Smooth muscle cell (in vitro differentiated cells): ENCODE measurements around the gene WRNIP1. TPM values are rescaled to one million over a fixed set of nuclear protein-coding genes. Genes with fewer than 3 reads are reported as not detected.

Experiments
- DNase-seq: peaks from one replicate; lab custom pipeline; 2025; ENCODE audit not compliant: unreplicated experiment; lab: John Stamatoyannopoulos, UW
- H2AFZ ChIP-seq: fragments of 200-600 bp; sonication (generic); 2 replicates; pipeline ENCODE4 v1.6.0; 2016; ENCODE audit warnings: antibody characterized with exemption, low read depth, mild to moderate bottlenecking
- H3F3A ChIP-seq: fragments of 200-600 bp; sonication (generic); 2 replicates; pipeline ENCODE4 v1.6.0; 2017; ENCODE audit warnings: antibody characterized with exemption, low read depth
- H3K27ac ChIP-seq: fragments of 200-600 bp; sonication (generic); 2 replicates; pipeline ENCODE4 v1.5.1; 2016; ENCODE audit warnings: low read depth, mild to moderate bottlenecking
- H3K27me3 ChIP-seq: fragments of 200-600 bp; sonication (generic); 2 replicates; pipeline ENCODE4 v1.6.1; 2016; ENCODE audit warnings: low read depth, mild to moderate bottlenecking
- H3K36me3 ChIP-seq: fragments of 200-600 bp; sonication (generic); 2 replicates; pipeline ENCODE4 v1.5.1; 2016; ENCODE audit warnings: low read depth
- H3K4me1 ChIP-seq: fragments of 200-600 bp; sonication (generic); 2 replicates; pipeline ENCODE4 v1.5.1; 2016; ENCODE audit warnings: low read depth
- H3K4me2 ChIP-seq: fragments of 200-600 bp; sonication (generic); 2 replicates; pipeline ENCODE4 v1.6.0; 2016; ENCODE audit warnings: mild to moderate bottlenecking
- H3K4me3 ChIP-seq: fragments of 200-600 bp; sonication (generic); 2 replicates; pipeline ENCODE4 v1.5.1; 2016; ENCODE audit warnings: mild to moderate bottlenecking
- H3K79me2 ChIP-seq: fragments of 200-600 bp; sonication (generic); 2 replicates; pipeline ENCODE4 v1.6.0; 2016; ENCODE audit warnings: low read depth, mild to moderate bottlenecking
- H3K9ac ChIP-seq: fragments of 200-600 bp; sonication (generic); 2 replicates; pipeline ENCODE4 v1.6.0; 2016; ENCODE audit warnings: low read depth
- H3K9me3 ChIP-seq: fragments of 200-600 bp; sonication (generic); replicated peaks from 2 replicates; pipeline ENCODE4 v1.5.1; 2016; ENCODE audit warnings: low read depth
- H4K20me1 ChIP-seq: fragments of 200-600 bp; sonication (generic); 2 replicates; pipeline ENCODE4 v1.6.0; 2016; ENCODE audit warnings: low read depth
- WGBS: methylation state at CpG from one replicate; pipeline ENCODE4 v1.1.7; 2016; ENCODE audit warnings: low lambda C conversion rate; 5-methylcytosine and 5-hydroxymethylcytosine counted together
- polyA plus RNA-seq: library from polyadenylated mRNA; unstranded; fragments of >200 nt; fragmentation: Nextera tagmentation; extraction: Ambion mirVana; gene quantifications from 2 replicates; pipeline ENCODE4 v1.2.1, GENCODE V29; 2016
- total RNA-seq: library from RNA; depleted of rRNA; stranded (reverse); fragments of >200 nt; gene quantifications from 2 replicates; pipeline ENCODE4 v1.2.3, GENCODE V29; 2014
- TF ChIP-seq, protein P1 (sequence below): fragments of 200-600 bp; sonication (generic); IDR thresholded peaks from 2 replicates; pipeline ENCODE4 v1.5.1; 2017; ENCODE audit warnings: borderline replicate concordance, mild to moderate bottlenecking, antibody characterized with exemption; ENCODE audit not compliant: insufficient read depth, poor library complexity, severe bottlenecking

WRNIP1 gene
- total and polyA plus RNA-seq, 2 experiments from 2014 or later, result 20.0 to 29.6 TPM

DNA sequence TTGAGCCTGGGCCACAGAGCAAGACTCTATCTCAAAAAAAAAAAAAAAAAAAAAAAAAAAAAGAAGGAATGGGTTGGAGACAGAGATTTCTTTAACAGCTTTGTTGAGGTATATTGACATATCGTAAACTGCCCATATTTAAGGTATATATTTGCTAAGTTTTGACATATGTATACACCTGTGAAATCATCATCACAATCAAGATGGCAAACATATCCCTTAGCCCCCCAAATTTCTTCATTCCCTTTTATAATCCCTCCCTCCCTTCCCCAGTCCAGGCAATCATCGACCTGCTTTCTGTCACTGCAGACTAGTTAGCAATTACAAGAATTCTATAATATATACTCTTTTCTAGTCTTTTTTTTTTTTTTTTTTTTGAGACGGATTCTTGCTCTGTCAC, 47.5 kb downstream of the WRNIP1 start:
- H3K79me2 ChIP-seq, result no peaks in the 10 kb centered on the region
- no peak overlapping the region for H3K4me2 ChIP-seq
- no peak overlapping the region for H2AFZ ChIP-seq
- no peaks in the 10 kb centered on the region for H3K27me3 ChIP-seq
- no peaks in the 10 kb centered on the region for H3F3A ChIP-seq
- no peak overlapping the region for H3K9ac ChIP-seq
- H3K27ac ChIP-seq, result no peak overlapping the region
- 88% methylated on average over 3 of the region's 3 CpGs for WGBS
- no peaks in the 10 kb centered on the region for H4K20me1 ChIP-seq
- peaks cover 2% of the 10 kb centered on the region for H3K36me3 ChIP-seq
- H3K9me3 ChIP-seq, result no peaks in the 10 kb centered on the region
- H3K4me3 ChIP-seq, result no peak overlapping the region
- TF ChIP-seq, protein P1, sequence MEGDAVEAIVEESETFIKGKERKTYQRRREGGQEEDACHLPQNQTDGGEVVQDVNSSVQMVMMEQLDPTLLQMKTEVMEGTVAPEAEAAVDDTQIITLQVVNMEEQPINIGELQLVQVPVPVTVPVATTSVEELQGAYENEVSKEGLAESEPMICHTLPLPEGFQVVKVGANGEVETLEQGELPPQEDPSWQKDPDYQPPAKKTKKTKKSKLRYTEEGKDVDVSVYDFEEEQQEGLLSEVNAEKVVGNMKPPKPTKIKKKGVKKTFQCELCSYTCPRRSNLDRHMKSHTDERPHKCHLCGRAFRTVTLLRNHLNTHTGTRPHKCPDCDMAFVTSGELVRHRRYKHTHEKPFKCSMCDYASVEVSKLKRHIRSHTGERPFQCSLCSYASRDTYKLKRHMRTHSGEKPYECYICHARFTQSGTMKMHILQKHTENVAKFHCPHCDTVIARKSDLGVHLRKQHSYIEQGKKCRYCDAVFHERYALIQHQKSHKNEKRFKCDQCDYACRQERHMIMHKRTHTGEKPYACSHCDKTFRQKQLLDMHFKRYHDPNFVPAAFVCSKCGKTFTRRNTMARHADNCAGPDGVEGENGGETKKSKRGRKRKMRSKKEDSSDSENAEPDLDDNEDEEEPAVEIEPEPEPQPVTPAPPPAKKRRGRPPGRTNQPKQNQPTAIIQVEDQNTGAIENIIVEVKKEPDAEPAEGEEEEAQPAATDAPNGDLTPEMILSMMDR, result no peak
- no peaks in the 10 kb centered on the region for H3K4me1 ChIP-seq
- no peak for DNase-seq

DNA sequence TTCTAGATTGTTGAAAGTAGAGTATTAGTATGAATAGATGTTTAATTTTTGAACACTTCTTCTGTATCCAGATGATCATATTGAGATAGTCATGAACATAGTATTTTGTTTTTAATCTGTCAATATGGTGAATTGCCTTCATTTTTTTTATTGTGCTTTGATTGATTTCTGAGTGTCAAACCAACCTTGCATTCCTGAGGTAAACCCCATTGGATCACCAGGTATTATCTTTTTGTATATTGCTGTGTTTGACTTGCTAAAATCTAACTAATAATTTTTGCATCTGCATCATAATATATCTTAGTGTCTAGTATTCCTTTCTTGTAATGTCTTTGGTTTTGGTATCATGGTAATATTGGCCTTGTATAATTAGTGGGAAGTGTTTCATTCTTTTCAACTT, 51.0 kb downstream of the WRNIP1 start:
- H4K20me1 ChIP-seq, result no peaks in the 10 kb centered on the region

DNA sequence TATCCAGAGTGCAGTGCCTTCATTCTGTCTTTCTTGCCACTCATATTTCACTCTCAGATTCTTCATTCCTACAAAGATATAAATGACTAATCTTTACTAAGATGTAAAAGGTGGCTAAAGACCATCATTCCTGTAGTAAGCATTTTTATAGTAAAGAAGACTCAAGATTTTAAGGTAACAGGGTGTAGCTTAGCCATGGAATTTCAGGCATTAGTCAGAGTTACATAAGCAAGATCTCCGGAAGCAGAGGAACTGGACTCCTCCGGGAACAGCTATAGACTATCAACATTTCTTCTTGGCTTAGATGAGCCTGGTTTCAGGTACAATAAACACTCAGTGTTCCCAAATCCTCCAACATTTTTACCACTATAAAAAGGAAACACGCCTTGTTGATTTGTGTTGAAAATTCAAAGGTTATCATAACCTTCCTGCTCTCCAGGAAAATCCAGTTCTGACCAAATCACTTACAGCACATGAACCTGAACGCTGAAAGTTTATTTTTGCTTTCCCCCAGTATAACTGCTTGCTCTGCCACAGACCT, 52.8 kb downstream of the WRNIP1 start:
- peak overlapping the region; percentile 65 for H3K27ac ChIP-seq
- no peak overlapping the region for H2AFZ ChIP-seq
- H3F3A ChIP-seq, result no peaks in the 10 kb centered on the region
- H3K4me3 ChIP-seq, result peak overlapping the region; percentile 2
- 53% methylated on average over 4 of the region's 4 CpGs for WGBS
- H3K36me3 ChIP-seq, result peaks cover 2% of the 10 kb centered on the region
- no peaks in the 10 kb centered on the region for H3K79me2 ChIP-seq
- TF ChIP-seq, protein P1, result no peak
- peak overlapping the region; percentile 23 for H3K4me2 ChIP-seq
- H3K4me1 ChIP-seq, result no peaks in the 10 kb centered on the region
- H3K9ac ChIP-seq, result peak overlapping the region; percentile 9
- H4K20me1 ChIP-seq, result no peaks in the 10 kb centered on the region
- no peak for DNase-seq
- H3K9me3 ChIP-seq, result no peaks in the 10 kb centered on the region
- H3K27me3 ChIP-seq, result no peaks in the 10 kb centered on the region

More for the DNA sequence above, 51.0 kb downstream of the WRNIP1 start:
- H3F3A ChIP-seq, result no peaks in the 10 kb centered on the region
- TF ChIP-seq, protein P1, result no peak
- H2AFZ ChIP-seq, result no peak overlapping the region
- H3K79me2 ChIP-seq, result no peaks in the 10 kb centered on the region
- no peaks in the 10 kb centered on the region for H3K9me3 ChIP-seq
- no peak overlapping the region for H3K4me2 ChIP-seq
- no peak for DNase-seq
- H3K27me3 ChIP-seq, result no peaks in the 10 kb centered on the region
- H3K9ac ChIP-seq, result no peak overlapping the region
- H3K4me1 ChIP-seq, result no peaks in the 10 kb centered on the region
- H3K27ac ChIP-seq, result no peak overlapping the region
- no peak overlapping the region for H3K4me3 ChIP-seq
- peaks cover 2% of the 10 kb centered on the region for H3K36me3 ChIP-seq

DNA sequence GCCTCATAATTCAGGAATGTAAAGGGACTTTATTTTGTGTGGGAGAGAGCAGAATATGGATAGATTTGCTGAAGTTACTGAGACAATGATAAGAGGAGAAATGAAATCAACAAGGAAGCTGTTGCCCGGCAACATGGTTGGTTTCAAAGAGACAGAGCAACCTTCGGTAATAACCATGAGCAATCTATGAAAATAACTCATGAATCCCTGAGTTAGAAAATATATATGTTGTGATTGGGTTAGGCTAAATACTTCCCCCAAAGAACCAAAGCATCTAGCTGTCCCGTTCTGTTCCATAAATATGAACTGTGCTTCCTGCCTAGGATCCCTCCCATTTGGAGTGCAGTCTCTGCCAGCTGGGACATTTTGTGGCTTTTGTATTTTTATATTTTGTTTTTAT, 53.4 kb downstream of the WRNIP1 start:
- H3K4me1 ChIP-seq, result no peaks in the 10 kb centered on the region
- H4K20me1 ChIP-seq, result no peaks in the 10 kb centered on the region
- H3K36me3 ChIP-seq, result peaks cover 2% of the 10 kb centered on the region
- H3K27ac ChIP-seq, result peak overlapping the region; percentile 65
- DNase-seq, result no peak
- no peaks in the 10 kb centered on the region for H3K27me3 ChIP-seq
- H3F3A ChIP-seq, result no peaks in the 10 kb centered on the region
- TF ChIP-seq, protein P1, result no peak
- H3K79me2 ChIP-seq, result no peaks in the 10 kb centered on the region
- no peaks in the 10 kb centered on the region for H3K9me3 ChIP-seq
- no peak overlapping the region for H2AFZ ChIP-seq
- peak overlapping the region; percentile 23 for H3K4me2 ChIP-seq
- 89% methylated on average over 3 of the region's 3 CpGs for WGBS
- H3K4me3 ChIP-seq, result no peak overlapping the region
- H3K9ac ChIP-seq, result peak overlapping the region; percentile 9
